HFFc6 (cell line): ENCODE measurements around the gene CD6. TPM values are rescaled to one million over a fixed set of nuclear protein-coding genes. Genes with fewer than 3 reads are reported as not detected.
"Not testable (repeated sequence)": the region's sequence is repeated elsewhere in the genome, so short reads cannot be mapped to it uniquely, and the experiment has no call there.

ENCODE experiments used
- DNase-seq: peaks from one replicate; pipeline ENCODE4 v3.0.0-alpha.2; 2018
- H3K27ac Mint-ChIP-seq: 2 replicates; pipeline ENCODE4 v1.8.0; 2020; ENCODE audit warnings: mild to moderate bottlenecking, mixed read lengths
- H3K27me3 Mint-ChIP-seq: 2 replicates; pipeline ENCODE4 v1.8.0; 2021; ENCODE audit warnings: mild to moderate bottlenecking, moderate library complexity, mixed read lengths; ENCODE audit not compliant: insufficient read depth
- H3K36me3 Mint-ChIP-seq: 2 replicates; pipeline ENCODE4 v1.8.0; 2021; ENCODE audit warnings: low read depth, mixed read lengths
- H3K4me1 Mint-ChIP-seq: 2 replicates; pipeline ENCODE4 v1.8.0; 2020; ENCODE audit warnings: low read depth, mixed read lengths
- H3K4me3 Mint-ChIP-seq: 2 replicates; pipeline ENCODE4 v1.8.0; 2020; ENCODE audit warnings: mild to moderate bottlenecking, moderate library complexity, mixed read lengths
- H3K9me3 Mint-ChIP-seq: 2 replicates; pipeline ENCODE4 v1.8.0; 2020; ENCODE audit warnings: mild to moderate bottlenecking, mixed read lengths
- CTCF ChIP-seq: fragments of 200-600 bp; sonication (generic); IDR thresholded peaks from 2 replicates; pipeline ENCODE4 v1.5.0; 2021; ENCODE audit warnings: antibody characterized with exemption, mild to moderate bottlenecking
- total RNA-seq, 6 experiments: library from RNA; stranded (reverse); fragmentation: NEBNext Ultra II Directional; extraction: Animal tissue kit (Norgen Biotek cat#: 25700); gene quantifications; 2 replicates in 1 of 6; 3 replicates in 5 of 6; pipeline ENCODE4 v1.2.3, GENCODE V29; 2021

CD6 gene
- total RNA-seq, 6 experiments from 2014 or later, result not detected

GRCh38 chr11:61058583-61059259 lies 87.2 kb downstream of the CD6 start:
- H3K4me3 Mint-ChIP-seq, result no peak overlapping the region
- TF ChIP-seq CTCF, result no peak
- no peak overlapping the region for H3K27ac Mint-ChIP-seq
- H3K27me3 Mint-ChIP-seq, result peaks cover 25% of the 10 kb centered on the region
- H3K36me3 Mint-ChIP-seq, result no peaks in the 10 kb centered on the region
- H3K4me1 Mint-ChIP-seq, result peaks cover 6% of the 10 kb centered on the region
- no peaks in the 10 kb centered on the region for H3K9me3 Mint-ChIP-seq
- no peak for DNase-seq

GRCh38 chr11:61059260-61059752 lies 87.8 kb downstream of the CD6 start:
- peaks cover 6% of the 10 kb centered on the region for H3K4me1 Mint-ChIP-seq
- no peak for TF ChIP-seq CTCF
- H3K27me3 Mint-ChIP-seq, result peaks cover 25% of the 10 kb centered on the region
- H3K27ac Mint-ChIP-seq, result no peak overlapping the region
- no peaks in the 10 kb centered on the region for H3K9me3 Mint-ChIP-seq
- no peak for DNase-seq
- no peaks in the 10 kb centered on the region for H3K36me3 Mint-ChIP-seq
- no peak overlapping the region for H3K4me3 Mint-ChIP-seq

GRCh38 chr11:61061081-61061826 lies 89.8 kb downstream of the CD6 start:
- H3K4me3 Mint-ChIP-seq, result no peak overlapping the region
- TF ChIP-seq CTCF, result no peak
- peaks cover 6% of the 10 kb centered on the region for H3K4me1 Mint-ChIP-seq
- DNase-seq, result no peak
- H3K9me3 Mint-ChIP-seq, result no peaks in the 10 kb centered on the region
- no peaks in the 10 kb centered on the region for H3K36me3 Mint-ChIP-seq
- H3K27ac Mint-ChIP-seq, result no peak overlapping the region
- H3K27me3 Mint-ChIP-seq, result peaks cover 34% of the 10 kb centered on the region

GRCh38 chr11:61062181-61062930 lies 90.9 kb downstream of the CD6 start:
- no peak for DNase-seq
- no peak overlapping the region for H3K4me3 Mint-ChIP-seq

GRCh38 chr11:61065236-61065635 lies 93.8 kb downstream of the CD6 start:
- not testable (repeated sequence) for H3K4me1 Mint-ChIP-seq, H3K9me3 Mint-ChIP-seq, H3K27ac Mint-ChIP-seq, H3K4me3 Mint-ChIP-seq, DNase-seq, H3K36me3 Mint-ChIP-seq
- H3K27me3 Mint-ChIP-seq, result peaks cover 42% of the 10 kb centered on the region

More at GRCh38 chr11:61062181-61062930, 90.9 kb downstream of the CD6 start:
- H3K4me1 Mint-ChIP-seq, result peaks cover 6% of the 10 kb centered on the region
- TF ChIP-seq CTCF, result no peak
- no peak overlapping the region for H3K27ac Mint-ChIP-seq
- H3K36me3 Mint-ChIP-seq, result no peaks in the 10 kb centered on the region
- H3K9me3 Mint-ChIP-seq, result no peaks in the 10 kb centered on the region
- peaks cover 34% of the 10 kb centered on the region for H3K27me3 Mint-ChIP-seq
